IPS-18c (cell line): ENCODE data around the gene VCL.
"Not testable (repeated sequence)": the region's sequence is repeated elsewhere in the genome, so short reads cannot be mapped to it uniquely, and the experiment has no call there.

Source experiments
- H3K4me3 ChIP-seq: 2 replicates; pipeline ENCODE4 v1.7.0; 2013; ENCODE audit warnings: low read depth, mild to moderate bottlenecking, low read length, moderate library complexity; ENCODE audit not compliant: insufficient read depth
- H3K9me3 ChIP-seq: one replicate; pipeline ENCODE4 v1.6.1; 2013; ENCODE audit warnings: mild to moderate bottlenecking, low read length, moderate library complexity; ENCODE audit not compliant: control insufficient read depth, insufficient read depth

VCL gene

DNA sequence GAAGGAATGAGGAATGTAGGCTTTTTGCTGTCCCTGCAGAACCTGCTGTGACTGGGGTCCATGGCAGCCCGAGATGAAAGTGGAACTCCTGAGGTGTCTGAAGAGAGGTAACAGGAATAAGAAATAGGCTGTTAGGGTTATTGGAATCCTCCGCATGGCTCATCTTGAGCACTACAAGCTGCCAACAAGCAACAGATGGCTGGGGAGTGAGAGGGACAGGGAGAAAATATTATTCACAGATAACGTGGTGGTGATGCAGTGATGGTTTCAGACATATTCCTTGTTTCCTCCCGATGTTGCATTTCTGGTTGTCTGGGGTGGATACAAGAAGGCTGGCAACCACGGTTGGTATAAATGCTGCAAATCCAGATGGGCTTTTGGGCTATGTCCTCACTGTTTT, 106.6 kb downstream of the VCL start:
- Histone ChIP-seq H3K9me3 (peaks cover 3% of the 10 kb centered on the region), H3K4me3 (no peak overlapping the region)

DNA sequence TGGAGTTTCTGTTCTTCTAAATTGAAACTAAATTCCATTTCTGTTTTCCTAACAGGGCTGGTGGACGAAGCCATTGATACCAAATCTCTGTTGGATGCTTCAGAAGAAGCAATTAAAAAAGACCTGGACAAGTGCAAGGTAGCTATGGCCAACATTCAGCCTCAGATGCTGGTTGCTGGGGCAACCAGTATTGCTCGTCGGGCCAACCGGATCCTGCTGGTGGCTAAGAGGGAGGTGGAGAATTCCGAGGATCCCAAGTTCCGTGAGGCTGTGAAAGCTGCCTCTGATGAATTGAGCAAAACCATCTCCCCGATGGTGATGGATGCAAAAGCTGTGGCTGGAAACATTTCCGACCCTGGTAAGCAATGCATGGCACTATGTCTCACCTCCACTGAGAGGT, 107.1 kb downstream of the VCL start:
- peaks cover 3% of the 10 kb centered on the region for H3K9me3 ChIP-seq

DNA sequence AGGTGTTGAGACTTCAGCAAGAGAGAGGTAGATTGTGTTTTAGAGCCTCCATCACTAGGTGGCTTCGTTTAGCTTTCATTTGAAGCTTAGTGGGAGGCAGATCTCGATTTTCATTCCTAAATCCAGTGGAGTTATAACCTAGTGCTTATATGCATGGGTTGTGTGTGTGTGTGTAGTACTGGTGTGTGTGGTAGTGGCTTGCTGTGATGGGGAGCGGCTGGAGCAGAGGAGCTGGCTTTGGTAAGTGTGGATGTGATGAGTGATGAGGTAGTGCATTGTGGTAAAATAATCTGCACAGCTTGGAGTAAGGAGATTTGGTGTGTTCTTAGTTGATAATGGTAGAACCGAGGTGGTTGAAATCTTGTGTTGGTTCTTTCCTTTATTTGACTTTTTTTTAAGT, 109.5 kb downstream of the VCL start:
- Histone ChIP-seq H3K4me3 (no peak overlapping the region), H3K9me3 (no peaks in the 10 kb centered on the region)

More for the DNA sequence above, 107.1 kb downstream of the VCL start:
- no peak overlapping the region for H3K4me3 ChIP-seq

DNA sequence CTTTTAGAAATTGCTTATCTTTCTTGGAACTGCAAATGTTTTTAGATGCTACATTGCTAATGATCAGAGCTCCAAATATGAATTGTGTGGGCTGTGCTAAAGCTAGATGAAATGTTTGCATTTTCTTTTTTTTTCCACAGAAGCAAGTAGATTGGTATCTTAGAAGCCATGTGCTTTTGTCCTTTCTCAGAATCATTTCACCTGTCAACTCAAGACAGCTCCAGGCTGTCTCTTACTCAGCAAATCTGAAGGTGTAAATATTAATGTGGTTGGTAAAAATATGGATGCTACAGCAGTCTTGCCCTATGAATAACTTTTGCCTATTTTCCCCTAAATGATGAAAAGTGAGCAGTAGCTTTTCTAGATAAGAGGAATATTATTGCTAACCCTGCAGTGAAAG, 111.5 kb downstream of the VCL start:
- Histone ChIP-seq H3K9me3 (no peaks in the 10 kb centered on the region), H3K4me3 (no peak overlapping the region)

DNA sequence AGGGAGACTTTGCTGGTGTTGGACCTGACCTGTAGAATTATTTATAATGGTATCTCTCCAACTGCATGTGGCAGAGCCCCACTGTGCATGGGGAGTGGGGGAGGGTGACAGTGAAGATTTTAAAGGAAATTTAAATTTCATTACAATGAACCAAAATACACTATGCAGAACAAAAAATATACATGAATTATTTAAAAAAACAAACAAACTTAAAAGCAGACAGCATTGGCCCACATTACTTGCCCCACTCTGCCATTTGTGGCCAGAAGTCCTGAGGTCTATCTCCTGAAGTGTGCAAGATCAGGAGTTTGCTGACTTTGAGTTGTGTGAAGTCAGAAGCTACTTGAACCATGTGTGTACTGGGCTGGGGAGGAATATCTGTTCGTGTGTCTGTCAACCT, 112.2 kb downstream of the VCL start:
- Histone ChIP-seq H3K4me3 (no peak overlapping the region), H3K9me3 (no peaks in the 10 kb centered on the region)

DNA sequence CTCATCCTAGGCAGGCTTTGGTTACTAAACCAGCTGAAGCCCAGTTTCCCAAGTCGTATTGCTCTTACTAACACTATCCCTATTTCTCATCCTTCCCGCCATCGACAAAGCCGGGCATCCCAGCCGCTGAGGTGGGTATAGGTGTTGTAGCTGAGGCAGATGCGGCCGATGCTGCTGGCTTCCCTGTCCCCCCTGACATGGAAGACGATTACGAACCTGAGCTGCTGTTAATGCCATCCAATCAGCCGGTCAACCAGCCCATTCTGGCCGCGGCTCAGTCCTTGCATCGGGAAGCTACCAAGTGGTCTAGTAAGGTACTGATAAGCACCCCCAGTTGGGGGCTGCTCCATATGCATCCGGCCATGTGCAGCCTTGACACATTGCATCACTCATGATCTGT, 113.9 kb downstream of the VCL start:
- H3K4me3 ChIP-seq: no peak overlapping the region

DNA sequence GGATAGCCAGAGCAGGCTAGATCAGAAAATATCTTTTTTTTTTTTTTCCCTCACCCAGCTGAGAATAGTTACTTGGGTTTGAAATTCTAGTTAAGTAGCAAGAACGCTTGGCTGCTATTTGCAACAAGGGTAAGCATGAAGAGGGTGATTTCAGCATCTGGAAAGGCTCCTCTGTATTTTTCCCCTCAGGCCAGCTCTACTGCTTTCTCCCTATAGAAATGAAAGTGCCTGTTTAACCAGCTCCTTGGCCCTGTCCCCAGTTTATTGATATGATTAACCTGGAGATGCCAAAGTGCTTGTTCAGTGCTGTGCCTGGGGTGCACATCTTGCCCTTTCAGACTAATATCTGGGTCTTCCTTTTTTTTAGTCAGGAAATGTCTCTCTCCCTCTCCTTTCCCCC, 115.6 kb downstream of the VCL start:
- no peaks in the 10 kb centered on the region for H3K9me3 ChIP-seq
- H3K4me3 ChIP-seq: no peak overlapping the region

More for the DNA sequence above, 113.9 kb downstream of the VCL start:
- H3K9me3 ChIP-seq: no peaks in the 10 kb centered on the region

DNA sequence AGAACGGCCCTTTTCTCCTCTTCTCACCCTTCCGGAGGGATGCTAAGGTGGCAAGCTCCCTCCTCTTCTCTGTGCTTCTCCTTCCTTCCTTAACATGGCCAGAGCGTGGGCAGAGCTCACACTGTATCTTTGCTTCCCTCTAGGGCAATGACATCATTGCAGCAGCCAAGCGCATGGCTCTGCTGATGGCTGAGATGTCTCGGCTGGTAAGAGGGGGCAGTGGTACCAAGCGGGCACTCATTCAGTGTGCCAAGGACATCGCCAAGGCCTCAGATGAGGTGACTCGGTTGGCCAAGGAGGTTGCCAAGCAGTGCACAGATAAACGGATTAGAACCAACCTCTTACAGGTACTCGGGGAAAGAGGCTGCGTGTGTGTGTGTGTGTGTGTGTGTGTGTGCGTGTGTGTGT, 116.1 kb downstream of the VCL start:
- no peak overlapping the region for H3K4me3 ChIP-seq
- no peaks in the 10 kb centered on the region for H3K9me3 ChIP-seq

DNA sequence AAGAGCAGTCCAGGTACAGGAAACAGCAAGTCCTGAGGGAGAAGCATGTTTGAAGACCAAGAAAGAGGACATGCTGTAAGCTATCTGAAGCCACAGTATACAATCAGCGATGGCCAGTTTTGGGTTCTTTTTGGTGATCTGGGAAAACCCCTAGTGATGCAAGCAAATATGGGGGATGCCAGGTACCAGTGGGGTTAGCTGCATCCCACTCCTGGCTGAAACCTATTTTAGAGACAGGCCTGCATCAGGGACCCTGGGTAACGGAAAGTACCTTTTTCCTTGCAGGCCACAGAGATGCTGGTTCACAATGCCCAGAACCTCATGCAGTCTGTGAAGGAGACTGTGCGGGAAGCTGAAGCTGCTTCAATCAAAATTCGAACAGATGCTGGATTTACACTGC, 119.8 kb downstream of the VCL start:
- Histone ChIP-seq H3K9me3 (no peaks in the 10 kb centered on the region), H3K4me3 (no peak overlapping the region)

DNA sequence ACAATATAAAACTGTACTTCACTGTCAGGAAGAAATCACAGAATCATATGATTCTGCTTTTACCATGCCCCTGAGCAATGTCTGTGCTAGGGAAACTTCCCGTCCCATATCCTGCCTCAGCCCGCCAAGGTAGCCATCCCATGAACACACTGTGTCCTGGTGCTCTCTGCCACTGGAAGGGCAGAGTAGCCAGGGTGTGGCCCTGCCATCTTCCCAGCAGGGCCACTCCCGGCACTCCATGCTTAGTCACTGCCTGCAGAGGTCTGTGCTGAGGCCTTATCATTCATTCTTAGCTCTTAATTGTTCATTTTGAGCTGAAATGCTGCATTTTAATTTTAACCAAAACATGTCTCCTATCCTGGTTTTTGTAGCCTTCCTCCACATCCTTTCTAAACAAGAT, 120.9 kb downstream of the VCL start:
- no peak overlapping the region for H3K4me3 ChIP-seq

DNA sequence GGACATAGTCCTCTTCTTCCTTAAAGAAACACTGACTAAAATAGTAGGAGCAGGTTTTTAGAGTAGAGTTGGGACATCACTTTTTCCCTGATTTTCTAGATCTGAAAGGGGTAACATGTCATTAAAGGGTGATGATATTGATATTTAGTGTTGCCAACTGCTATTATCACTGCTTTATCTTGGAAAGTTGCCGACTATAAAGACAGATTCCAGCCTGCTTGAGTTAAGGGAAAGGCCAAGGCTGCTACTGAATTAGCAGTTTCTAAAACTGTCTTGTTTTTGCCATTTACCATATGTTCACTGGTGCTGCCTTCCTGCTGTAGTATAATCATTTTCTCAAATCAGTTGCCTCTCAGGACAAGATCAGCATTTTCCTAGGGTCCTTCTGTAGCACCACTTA, 123.0 kb downstream of the VCL start:
- Histone ChIP-seq H3K4me3 (no peak overlapping the region), H3K9me3 (no peaks in the 10 kb centered on the region)

More for the DNA sequence above, 120.9 kb downstream of the VCL start:
- H3K9me3 ChIP-seq: no peaks in the 10 kb centered on the region

DNA sequence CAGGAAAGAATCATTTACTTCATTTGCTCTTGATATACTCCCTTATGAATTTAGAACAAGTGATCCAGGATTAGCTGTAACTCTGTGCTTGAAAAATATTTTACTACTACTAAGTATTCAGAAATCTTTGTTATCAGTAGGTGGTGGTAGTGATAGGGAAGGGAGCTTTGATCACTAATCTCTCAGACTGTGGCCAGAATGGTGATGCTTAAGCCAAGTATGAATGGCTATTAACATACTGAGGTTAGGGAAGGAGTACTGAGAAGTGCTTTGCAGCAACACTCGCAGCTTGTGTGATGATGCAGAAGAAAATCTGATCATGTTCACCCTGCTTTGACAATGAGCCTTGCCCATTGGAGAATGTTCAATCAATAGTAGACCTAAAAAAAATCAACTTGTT, 123.5 kb downstream of the VCL start:
- Histone ChIP-seq H3K4me3 (no peak overlapping the region), H3K9me3 (no peaks in the 10 kb centered on the region)

DNA sequence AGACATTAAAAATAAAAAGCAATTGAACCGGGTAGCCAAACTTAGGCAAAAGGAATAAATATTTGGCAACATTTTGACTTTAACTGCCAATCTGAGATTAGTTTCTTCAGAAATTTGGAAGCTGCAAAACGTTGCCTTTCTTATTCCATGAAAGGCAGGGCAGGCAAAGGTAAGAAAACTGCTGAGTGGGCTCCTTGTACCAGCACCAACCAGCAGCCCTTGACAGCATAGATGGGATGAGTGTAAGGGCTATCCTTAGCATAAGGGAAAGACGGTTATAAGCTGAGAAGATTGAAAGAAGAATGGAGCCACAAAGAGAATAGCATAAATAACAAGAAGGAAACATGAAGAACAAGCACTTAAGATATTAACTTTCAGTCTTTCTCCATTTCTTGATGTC, 124.1 kb downstream of the VCL start:
- Histone ChIP-seq H3K9me3 (no peaks in the 10 kb centered on the region), H3K4me3 (no peak overlapping the region)

DNA sequence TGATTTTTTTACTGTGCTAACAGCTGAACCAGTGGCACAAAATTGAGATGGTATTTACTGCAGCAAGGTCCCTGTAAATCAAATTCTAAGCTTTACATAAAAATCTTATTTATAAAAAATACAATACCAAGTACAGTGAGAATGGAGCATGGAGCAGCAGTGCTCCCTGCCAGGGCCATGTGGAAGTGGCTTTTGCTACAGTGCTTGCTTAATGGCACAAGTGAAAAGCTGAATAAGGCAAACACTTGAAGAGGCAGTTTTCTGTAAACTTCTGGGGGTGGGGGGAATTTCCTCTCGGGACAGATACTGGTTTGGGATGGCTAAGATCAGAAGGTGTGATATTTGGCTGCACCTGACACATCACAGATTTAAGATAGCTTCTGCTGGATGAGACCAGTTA, 125.2 kb downstream of the VCL start:
- Histone ChIP-seq H3K9me3 (no peaks in the 10 kb centered on the region), H3K4me3 (no peak overlapping the region)

DNA sequence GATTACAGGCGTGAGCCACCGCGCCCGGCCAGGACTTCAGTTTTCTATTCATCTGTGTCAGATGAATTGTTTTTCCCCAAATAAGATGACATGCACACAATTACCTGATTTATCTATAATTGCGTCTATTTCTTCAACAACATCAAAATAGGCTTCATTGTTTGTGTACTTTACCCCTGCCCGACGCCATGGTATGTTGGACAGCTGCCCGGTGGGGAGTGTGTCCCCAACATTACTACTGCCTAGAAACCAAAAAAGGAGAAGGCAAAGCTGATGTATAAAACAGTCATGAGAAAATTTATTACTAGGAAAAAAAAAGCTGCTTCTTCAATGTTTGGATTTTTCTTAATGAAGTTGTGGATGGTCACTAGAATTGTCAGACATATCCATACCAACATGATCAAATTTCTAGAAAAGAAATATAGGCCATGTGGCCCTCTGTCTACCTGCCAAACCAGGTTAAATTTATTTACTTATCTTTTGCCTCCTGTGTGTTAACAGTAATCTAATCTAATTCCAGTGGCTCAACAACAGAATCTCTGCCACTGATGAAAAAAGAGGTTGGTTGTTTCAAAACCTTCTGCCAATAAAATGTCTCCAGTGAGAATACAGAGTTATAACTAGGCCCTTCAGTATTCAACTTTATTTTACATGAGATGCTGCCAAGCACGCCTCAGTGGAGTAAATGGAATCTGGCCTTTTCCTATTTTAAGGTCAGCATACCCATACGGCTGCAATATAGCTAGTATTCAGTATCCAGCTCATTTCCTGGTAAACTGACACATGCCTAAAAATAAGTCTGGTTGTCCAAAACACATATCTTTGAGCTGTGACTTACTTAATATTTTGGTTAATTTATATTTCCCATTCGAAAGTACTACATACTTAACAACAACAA, 136.3 kb downstream of the VCL start:
- no peak overlapping the region for H3K4me3 ChIP-seq
- H3K9me3 ChIP-seq: no peaks in the 10 kb centered on the region

DNA sequence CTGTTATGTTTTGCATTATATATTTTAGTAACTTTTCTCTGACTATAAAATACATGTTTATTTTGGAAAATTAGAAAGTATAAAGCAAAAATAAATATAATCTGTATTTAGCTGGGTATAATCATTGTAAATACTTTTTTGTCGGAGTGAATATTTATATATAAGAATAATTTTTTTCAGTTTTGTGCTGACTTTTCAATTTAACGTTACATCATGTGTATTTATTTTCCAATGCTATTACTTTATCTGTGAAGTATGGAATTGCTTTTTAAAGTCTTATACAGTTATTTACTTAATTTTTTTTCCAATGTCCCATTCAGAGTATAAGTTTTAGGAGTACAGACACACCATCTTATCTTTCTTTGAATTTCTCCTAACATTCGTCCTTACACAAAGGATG, 137.5 kb downstream of the VCL start:
- Histone ChIP-seq H3K4me3 (no peak overlapping the region), H3K9me3 (no peaks in the 10 kb centered on the region)

DNA sequence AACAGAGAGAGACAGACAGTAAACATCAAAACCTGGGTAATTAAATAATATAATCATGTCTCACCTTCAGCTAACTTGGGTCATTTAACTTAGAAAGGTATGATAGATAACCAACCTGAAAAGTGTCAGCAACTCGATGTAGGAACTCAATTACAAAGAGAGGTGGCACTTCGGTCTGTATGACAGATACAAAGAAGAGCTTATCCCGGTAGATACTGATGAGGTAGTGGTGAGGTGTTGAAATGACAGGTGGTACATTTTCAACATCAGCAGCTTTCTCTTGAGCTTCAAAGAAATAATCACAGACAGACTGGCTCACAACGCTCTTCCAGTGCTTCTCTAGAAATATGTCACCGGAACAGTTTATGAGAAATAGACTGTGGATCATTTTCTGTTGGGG, 140.1 kb downstream of the VCL start:
- H3K4me3 ChIP-seq: no peak overlapping the region
- no peaks in the 10 kb centered on the region for H3K9me3 ChIP-seq

DNA sequence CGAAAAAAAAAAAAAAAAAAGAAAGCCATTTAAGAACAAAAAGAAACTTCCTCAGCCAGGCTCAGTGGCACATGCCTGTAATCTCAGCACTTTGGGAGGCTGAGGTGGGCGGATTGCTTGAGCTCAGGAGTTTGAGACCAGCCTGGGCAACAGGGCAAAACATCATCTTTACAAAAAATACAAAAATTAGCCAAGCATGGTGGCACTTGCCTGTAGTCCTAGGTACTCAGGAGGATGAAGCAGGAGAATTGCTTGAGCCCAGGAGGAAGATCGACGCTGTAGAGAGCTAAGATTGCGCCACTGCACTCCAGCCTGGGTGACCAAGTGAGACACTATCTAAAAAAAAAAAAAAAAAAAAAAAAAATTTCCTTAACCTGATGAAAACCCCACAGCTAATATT, 140.7 kb downstream of the VCL start:
- H3K9me3 ChIP-seq, H3K4me3 ChIP-seq: not testable (repeated sequence)

DNA sequence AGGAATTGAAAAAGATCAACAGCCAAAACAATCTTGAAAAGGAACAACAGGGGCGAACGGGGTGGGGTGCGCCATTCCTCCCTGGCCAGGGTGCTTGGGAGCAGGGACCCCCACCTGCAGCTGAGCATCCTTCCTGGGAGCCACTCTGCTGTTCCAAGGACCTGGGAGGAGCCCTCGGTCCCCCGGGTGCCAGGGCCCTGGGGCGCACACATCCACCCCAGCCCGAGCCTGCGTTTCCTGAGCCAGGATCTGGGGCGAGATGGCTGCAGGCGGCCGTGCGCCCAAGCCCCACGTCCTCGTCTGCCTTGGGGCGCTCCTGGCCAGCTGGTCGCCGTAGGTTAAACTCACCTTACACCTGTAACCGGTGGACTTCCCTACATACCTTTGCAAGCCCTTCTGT, 142.1 kb downstream of the VCL start:
- Histone ChIP-seq H3K4me3 (no peak overlapping the region), H3K9me3 (no peaks in the 10 kb centered on the region)
